Vagina (tissue), 2 donors: ENCODE data around the gene DNAJC22.

ENCODE experiments used
- CTCF ChIP-seq, 3 experiments: fragments of 450-650 bp in 2 of 3; fragments of 200-600 bp in 1 of 3; sonication (generic) in 1 of 3; IDR thresholded peaks; one replicate each; pipeline ENCODE4 v1.5.1; 2017 to 2019; ENCODE audit warnings: antibody characterized with exemption in 3 of 3, mild to moderate bottlenecking in 2 of 3, moderate library complexity in 2 of 3
- POLR2A ChIP-seq, 2 donors: fragments of 450-650 bp; IDR thresholded peaks; one replicate each; pipeline ENCODE4 v1.6.1; 2017; ENCODE audit warnings: antibody characterized with exemption in 2 of 2, mild to moderate bottlenecking in 2 of 2, moderate library complexity in 2 of 2
- POLR2AphosphoS5 ChIP-seq, 2 donors: sonication (generic); formaldehyde crosslinking; IDR thresholded peaks; one replicate each; pipeline ENCODE4 v1.9.0; 2017; ENCODE audit warnings: antibody characterized with exemption in 2 of 2, mild to moderate bottlenecking in 2 of 2, low read depth in 1 of 2; ENCODE audit not compliant: insufficient read depth in 1 of 2

- no peak for TF ChIP-seq POLR2A (IDR thresholded peaks at IDR 0.05)
- TF ChIP-seq CTCF (IDR thresholded peaks at IDR 0.05) = no peak
- no peak for TF ChIP-seq POLR2AphosphoS5 (IDR thresholded peaks at IDR 0.05; ENCODE audit: insufficient read depth in 1 of 2, low read depth in 1 of 2)
Measured at GRCh38 chr12:49298160-49298559, 48.5 kb upstream of the DNAJC22 start.
